ENCODE data around the gene AATK.

The AATK gene

DNA sequence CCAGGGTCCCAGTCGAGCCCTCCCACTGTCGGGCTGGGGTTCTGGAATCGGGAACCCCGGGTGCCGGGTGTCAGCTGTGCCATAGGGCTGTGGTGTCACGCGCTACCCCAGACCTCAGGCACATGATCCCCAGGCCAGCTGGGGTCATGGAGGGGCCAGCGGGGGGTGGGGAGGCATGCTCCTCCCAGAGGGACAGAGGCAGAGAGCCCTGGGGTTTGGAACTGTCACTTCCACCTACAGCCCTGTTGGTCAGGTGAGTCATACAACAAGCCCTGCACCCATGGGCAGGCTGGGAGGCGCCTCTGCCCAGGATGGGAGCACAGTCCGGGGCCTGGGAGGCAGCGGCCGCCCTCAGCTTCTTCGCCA, 68.1 kb downstream of the AATK start:
- H3K4me1 ChIP-seq: peaks cover 0 to 44% (median 29%) of the 10 kb centered on the region in 4 donors
- intact Hi-C loops (cut with DNase I; ENCODE audit: low total_unique reads): no loop called here

DNA sequence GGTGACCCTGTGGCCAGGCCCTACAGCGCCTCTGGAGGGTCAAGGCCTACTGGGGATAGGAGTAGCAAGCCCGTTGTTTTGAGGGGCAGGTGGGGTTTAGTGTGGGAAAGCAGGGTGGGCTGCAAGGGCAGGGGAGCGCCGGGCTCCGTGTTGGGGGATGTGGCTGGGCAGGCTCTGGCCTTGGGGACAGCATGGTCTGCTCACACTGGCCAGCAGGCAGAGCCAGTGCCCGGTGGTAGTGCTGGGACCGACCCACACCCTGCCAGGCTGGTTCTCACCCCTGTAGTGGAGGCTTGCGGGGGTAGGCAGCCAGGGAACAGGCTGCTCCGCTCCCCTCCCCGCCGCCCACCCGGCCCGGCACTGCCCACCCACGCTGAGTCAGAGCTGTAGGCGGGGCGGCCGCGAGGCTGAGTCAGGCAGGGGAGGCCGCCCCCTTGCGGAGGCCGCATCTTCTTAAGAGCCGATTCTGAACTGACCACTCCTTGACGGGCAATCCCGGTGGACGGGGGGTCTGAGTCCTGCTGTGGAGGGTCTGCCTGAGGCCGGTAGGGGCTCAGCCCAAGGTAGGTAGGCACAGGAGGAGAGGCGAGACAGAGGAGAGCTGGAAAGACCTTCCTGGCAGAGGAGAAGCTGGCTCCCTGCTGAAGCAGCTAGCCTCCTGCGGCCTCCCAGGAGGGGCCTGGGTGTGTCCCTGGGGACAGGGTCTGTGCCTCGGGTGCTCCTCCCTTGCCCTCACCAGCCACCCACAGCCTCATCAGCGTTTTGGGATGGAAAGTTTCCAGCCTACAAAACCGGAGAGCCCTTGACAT, 68.7 kb downstream of the AATK start:
- TF ChIP-seq, protein P1, sequence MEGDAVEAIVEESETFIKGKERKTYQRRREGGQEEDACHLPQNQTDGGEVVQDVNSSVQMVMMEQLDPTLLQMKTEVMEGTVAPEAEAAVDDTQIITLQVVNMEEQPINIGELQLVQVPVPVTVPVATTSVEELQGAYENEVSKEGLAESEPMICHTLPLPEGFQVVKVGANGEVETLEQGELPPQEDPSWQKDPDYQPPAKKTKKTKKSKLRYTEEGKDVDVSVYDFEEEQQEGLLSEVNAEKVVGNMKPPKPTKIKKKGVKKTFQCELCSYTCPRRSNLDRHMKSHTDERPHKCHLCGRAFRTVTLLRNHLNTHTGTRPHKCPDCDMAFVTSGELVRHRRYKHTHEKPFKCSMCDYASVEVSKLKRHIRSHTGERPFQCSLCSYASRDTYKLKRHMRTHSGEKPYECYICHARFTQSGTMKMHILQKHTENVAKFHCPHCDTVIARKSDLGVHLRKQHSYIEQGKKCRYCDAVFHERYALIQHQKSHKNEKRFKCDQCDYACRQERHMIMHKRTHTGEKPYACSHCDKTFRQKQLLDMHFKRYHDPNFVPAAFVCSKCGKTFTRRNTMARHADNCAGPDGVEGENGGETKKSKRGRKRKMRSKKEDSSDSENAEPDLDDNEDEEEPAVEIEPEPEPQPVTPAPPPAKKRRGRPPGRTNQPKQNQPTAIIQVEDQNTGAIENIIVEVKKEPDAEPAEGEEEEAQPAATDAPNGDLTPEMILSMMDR (IDR thresholded peaks at IDR 0.05): peak; percentile 58 to 69
- H3K27ac ChIP-seq: peak overlapping the region in 1 of 2 donors; percentile 5
- peaks cover 0 to 44% (median 29%) of the 10 kb centered on the region in 4 donors for H3K4me1 ChIP-seq
- H3K27me3 ChIP-seq: peaks cover 0 to 9% of the 10 kb centered on the region in 2 donors
- no peaks in the 10 kb centered on the region for H3K9me3 ChIP-seq
- intact Hi-C loops (cut with DNase I; ENCODE audit: low total_unique reads): no loop called here
- DNase-seq: peak; percentile 86 to 88
- H3K4me3 ChIP-seq: peak overlapping the region in 1 of 2 donors; percentile 32
- peaks cover 0 to 14% (median 0%) of the 10 kb centered on the region in 3 donors for H3K36me3 ChIP-seq

More for the DNA sequence above, 68.1 kb downstream of the AATK start:
- no peak overlapping the region for H3K4me3 ChIP-seq
- no peaks in the 10 kb centered on the region for H3K9me3 ChIP-seq
- peak overlapping the region in 1 of 2 donors; percentile 5 for H3K27ac ChIP-seq
- H3K36me3 ChIP-seq: peaks cover 0 to 14% (median 0%) of the 10 kb centered on the region in 3 donors
- TF ChIP-seq, protein P1 (IDR thresholded peaks at IDR 0.05): no peak
- peak; percentile 50 to 74 for DNase-seq
- peaks cover 0 to 9% of the 10 kb centered on the region in 2 donors for H3K27me3 ChIP-seq

DNA sequence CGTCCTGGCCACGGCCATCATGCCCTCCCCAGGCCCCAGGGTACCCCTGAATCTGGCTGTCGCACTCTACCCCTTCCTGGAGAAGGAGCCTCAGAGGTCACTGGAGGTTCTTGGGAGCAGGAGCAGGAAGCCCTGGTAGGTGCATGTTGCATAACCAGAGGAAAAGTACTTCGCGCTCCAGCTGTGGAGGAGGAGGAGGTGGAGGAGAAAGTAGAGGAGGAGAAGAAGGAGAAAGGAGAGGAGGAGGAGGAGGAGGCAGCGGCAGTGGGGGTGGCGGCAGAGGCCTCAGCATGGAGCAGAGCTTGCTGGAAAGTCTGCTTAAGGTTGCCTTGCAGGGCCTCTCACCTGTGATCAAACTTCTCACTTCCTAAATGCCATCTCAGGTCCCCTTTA, 69.3 kb downstream of the AATK start:
- Histone ChIP-seq H3K27ac (no peak overlapping the region), H3K4me1 (peaks cover 0 to 40% (median 29%) of the 10 kb centered on the region in 4 donors), H3K4me3 (no peak overlapping the region), H3K27me3 (peaks cover 0 to 9% of the 10 kb centered on the region in 2 donors), H3K9me3 (no peaks in the 10 kb centered on the region), H3K36me3 (peaks cover 0 to 14% (median 0%) of the 10 kb centered on the region in 3 donors)
- intact Hi-C loops (cut with DNase I; ENCODE audit: low total_unique reads): no loop called here
- no peak for DNase-seq
- TF ChIP-seq, protein P1 (IDR thresholded peaks at IDR 0.05): no peak

GRCh38 chr17:81095383-81095762, 70.6 kb downstream of the AATK start:
- Histone ChIP-seq H3K4me1 (peaks cover 0 to 36% (median 29%) of the 10 kb centered on the region in 4 donors), H3K9me3 (no peaks in the 10 kb centered on the region), H3K27me3 (peaks cover 0 to 5% of the 10 kb centered on the region in 2 donors), H3K4me3 (peak overlapping the region in 1 of 2 donors; percentile 8), H3K36me3 (peaks cover 0 to 7% (median 0%) of the 10 kb centered on the region in 3 donors), H3K27ac (peak overlapping the region; percentile 22 to 46)
- intact Hi-C loops (cut with DNase I; ENCODE audit: low total_unique reads): no loop called here
- TF ChIP-seq, protein P1 (IDR thresholded peaks at IDR 0.05): no peak
- DNase-seq: no peak

DNA sequence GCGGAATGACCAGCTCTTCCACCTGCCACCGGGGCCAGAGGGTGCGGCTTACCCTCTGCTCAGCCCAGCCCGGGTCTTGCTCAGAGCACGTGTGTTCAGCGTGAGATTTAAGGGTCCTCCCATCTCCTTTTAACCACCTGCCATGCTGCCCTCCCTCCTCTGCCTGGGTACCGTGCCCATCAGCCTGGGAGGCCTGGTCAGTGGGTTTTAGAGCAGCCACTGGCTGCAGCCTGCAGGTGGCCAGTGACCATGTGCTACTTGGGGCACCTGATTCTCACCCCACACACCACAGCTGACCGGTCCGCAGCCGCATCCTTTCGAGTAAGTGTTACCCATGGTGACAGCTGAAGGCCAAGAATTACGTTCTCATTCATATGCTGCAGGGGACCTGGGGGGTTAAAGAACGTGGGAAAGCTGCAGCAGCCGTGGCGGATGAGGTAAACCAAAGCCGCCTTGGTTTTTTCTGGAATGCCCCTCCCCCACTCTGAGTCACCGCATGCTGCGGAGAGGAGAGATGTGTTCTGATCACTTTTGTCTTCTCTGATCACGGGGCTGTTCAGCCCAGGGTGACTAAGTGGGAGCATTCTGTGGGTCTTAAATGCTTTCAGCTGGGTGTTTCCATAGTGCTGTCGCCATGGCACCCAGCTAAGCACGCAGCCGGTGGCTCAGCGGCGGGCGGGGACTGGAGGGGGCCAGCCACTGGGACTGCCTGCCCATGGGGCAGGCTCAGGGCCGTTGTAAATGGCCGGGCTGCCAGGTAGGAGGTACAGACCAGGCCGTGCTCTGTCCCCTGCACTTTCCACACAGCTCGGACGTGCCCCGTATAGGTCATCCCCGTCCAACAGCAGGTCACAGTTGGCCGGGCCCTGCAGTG, 71.3 kb downstream of the AATK start:
- Histone ChIP-seq H3K27me3 (no peaks in the 10 kb centered on the region), H3K4me1 (peaks cover 0 to 36% (median 29%) of the 10 kb centered on the region in 4 donors), H3K9me3 (no peaks in the 10 kb centered on the region), H3K27ac (peak overlapping the region; percentile 22 to 46), H3K4me3 (peak overlapping the region in 1 of 2 donors; percentile 8), H3K36me3 (peaks cover 0 to under 1% (median 0%) of the 10 kb centered on the region in 3 donors)
- intact Hi-C loops (cut with DNase I; ENCODE audit: low total_unique reads): loop anchor here (5.0 kb wide), 1 partner anchor 57 kb away; the partner anchor contains the start of gene BAIAP2
- TF ChIP-seq, protein P1 (IDR thresholded peaks at IDR 0.05): no peak
- peak; percentile 84 to 90 for DNase-seq
